ENCODE data around the gene TRABD2A. TPM values are rescaled to one million over a fixed set of nuclear protein-coding genes. Genes with fewer than 3 reads are reported as not detected.

Gene TRABD2A
- total RNA-seq, 1 donor from 2014 or later, result 6.3 TPM

DNA sequence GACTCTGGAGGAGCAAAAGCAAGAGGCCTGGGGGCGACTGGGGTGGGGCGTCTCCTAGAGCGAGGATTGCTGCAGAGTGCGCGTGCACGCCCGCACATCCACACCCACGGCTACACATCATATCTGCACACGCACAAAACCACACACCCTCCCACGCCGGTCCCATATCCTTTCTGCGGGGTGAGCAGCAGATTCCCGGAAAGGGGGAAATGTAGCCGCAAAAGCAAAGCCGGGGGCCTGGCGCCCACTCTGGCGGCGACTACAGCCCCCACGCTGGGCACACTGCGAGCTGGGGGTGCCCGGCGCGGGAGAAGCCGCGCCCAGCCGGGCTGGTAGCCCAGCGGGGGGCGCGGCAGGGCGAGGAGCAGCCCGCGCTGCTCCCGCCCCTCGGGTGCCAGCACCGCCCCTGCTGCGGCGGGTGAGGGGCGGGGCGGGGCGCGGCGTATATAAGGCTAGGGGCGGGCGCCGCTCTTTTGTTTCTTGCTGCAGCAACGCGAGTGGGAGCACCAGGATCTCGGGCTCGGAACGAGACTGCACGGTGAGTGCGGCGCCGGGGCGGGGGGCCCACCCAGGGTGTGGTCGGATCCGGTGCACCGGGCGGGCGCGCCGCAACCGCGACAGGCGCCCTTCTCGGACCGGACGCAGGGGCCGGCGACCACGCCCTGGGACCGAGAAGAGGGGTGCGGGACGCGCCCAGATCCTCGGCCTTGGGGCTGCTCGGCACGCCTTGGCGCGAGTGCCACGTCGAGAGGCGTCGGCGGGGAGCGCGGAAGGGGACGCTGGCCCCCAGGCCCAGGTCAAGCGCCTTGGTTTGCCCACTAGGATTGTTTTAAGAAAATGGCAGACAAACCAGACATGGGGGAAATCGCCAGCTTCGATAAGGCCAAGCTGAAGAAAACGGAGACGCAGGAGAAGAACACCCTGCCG, 24.6 kb upstream of the TRABD2A start, which contains the start of gene TMSB10:
TSS of gene TMSB10 (plus strand) at position 476 of the 927 bp plus-strand sequence.
- peak; percentile 98 for DNase-seq (ENCODE audit: low spot score)

DNA sequence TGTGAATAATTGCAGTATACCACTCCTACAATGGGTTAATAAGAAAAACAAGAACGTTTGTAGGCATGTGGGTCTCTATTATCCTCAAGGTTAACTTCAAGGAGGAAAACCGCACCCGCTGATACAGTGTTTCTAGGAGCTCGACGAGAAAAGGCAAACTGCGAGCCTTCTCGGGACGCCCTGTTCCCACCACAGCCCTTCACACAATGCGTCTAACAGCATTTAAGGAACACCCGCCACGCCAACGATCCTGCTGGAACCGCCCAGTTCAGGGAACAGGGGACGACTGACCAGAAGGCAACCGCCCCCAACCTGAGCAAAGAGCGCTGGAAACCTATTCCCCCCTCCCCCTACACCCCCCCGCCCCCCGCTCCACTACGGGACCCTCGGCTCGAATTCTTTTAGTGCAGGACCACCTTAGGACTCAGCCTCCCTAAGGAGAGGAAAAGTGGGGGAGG, 23.9 kb upstream of the TRABD2A start:
- peak; percentile 94 for DNase-seq (ENCODE audit: low spot score)

DNA sequence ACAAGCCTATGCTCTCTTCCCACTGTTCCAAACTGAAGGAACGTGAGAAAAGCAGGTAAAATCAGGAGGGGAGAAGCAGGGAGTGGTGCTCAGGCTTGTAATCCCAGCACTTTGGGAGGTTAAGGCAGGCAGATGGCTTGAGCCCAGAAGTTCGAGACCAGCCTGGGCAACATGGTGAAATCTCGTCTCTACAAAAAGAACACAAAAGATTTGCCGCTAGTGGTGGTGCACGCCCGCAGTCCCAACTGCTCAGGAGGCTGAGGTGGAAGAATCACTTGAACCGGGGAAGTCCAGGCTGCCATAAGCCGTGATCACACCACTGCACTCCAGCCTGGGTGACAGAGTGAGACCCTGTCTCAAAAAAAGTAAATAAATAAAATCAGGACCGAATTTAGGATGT, 23.3 kb upstream of the TRABD2A start:
- no peak for DNase-seq (ENCODE audit: low spot score)

GRCh38 chr2:84902526-84902925, 21.6 kb upstream of the TRABD2A start:
- DNase-seq (ENCODE audit: low spot score), result no peak

GRCh38 chr2:84901593-84902120, 20.8 kb upstream of the TRABD2A start:
- DNase-seq (ENCODE audit: low spot score), result no peak

GRCh38 chr2:84900971-84901370, 20.1 kb upstream of the TRABD2A start:
- no peak for DNase-seq (ENCODE audit: low spot score)

GRCh38 chr2:84899304-84900204, 18.7 kb upstream of the TRABD2A start:
- DNase-seq (ENCODE audit: low spot score), result no peak

- DNase-seq (ENCODE audit: low spot score), result no peak
Observed at GRCh38 chr2:84897773-84898172, 16.9 kb upstream of the TRABD2A start.

- no peak for DNase-seq (ENCODE audit: low spot score)
Observed at GRCh38 chr2:84896567-84896966, 15.7 kb upstream of the TRABD2A start.

DNA sequence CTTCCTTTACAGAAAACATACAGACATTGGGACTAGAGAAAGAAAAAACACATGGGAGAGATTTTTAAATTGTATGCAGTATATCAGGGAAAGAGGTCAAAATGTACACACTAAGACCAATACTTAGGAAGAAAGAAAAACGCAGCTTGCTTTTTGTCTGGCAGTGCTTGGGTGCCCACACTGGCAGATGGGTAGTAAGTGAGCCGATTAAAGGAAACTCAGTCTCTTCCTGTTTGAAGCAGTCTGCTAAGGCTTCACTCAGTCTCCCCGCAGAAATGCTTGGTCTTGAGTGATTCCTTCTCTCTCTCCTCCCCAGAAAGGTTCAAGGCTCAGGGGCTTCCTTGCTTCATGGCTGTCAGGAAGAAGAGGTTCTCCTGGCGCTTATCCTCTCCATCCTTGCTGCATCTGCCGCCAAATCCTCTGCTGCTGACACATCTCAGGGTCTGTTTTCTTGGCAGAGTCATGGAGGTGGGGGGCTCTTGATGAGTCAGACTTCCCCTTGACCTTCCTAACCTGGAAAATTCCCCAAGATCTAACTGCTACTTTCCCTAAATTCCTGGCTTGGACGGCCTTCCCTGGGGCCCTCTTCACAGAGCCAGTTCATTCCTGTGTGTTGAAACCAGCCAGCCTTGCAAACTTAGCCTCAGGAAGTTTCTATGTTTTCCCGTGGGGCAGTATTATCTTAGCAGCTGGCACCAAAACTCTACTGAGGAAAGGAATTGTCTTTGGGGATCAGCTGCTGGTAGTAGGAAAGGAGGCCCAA, 14.1 kb upstream of the TRABD2A start:
- no peak for DNase-seq (ENCODE audit: low spot score)

- DNase-seq (ENCODE audit: low spot score), result no peak
Observed at GRCh38 chr2:84894131-84894586, 13.3 kb upstream of the TRABD2A start.

- no peak for DNase-seq (ENCODE audit: low spot score)
Observed at GRCh38 chr2:84891355-84892010, 10.6 kb upstream of the TRABD2A start.

DNA sequence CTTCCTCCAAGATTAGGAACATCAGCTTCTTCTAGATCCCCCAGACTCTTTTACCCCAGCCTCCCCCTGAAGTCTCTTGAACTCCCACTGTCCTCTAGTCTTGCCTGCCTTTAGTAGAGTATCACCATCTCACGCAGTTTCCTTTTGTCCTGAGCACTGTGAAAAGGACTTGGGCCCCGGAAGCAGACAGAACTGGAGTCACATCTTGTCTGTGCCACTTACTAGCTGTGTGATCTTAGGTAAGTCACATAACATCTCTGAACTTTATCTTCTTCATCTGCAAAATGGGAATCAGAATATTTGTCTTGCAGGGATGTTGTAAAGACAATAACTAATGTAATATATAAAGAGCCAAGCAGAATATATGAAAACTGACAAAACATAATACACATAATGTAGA, 8.4 kb upstream of the TRABD2A start:
- no peak for DNase-seq (ENCODE audit: low spot score)

- no peak for DNase-seq (ENCODE audit: low spot score)
Observed at GRCh38 chr2:84888401-84889276, 7.8 kb upstream of the TRABD2A start.

GRCh38 chr2:84886791-84887190, 5.9 kb upstream of the TRABD2A start:
- no peak for DNase-seq (ENCODE audit: low spot score)

DNA sequence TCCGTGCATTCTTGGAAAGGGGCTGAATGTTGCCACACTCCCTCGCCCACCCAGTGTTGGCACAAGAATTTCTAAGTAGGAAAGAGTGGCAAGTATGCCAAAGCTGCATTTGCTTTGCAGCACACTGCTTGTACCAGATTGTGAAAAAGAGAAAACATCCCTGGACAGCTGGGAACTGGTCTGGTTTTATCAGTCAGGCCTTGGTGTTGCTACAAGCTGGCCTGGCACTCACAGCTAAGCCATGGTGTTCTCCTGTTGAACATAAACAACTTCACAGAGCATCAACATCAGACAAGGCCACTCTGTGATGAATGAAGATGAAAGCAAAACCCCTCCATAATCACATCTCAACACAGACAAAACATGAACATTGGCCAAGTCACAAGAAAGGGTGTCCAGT, 4.2 kb upstream of the TRABD2A start:
- DNase-seq (ENCODE audit: low spot score), result peak; percentile 8

GRCh38 chr2:84884449-84884848, 3.6 kb upstream of the TRABD2A start:
- no peak for DNase-seq (ENCODE audit: low spot score)

DNA sequence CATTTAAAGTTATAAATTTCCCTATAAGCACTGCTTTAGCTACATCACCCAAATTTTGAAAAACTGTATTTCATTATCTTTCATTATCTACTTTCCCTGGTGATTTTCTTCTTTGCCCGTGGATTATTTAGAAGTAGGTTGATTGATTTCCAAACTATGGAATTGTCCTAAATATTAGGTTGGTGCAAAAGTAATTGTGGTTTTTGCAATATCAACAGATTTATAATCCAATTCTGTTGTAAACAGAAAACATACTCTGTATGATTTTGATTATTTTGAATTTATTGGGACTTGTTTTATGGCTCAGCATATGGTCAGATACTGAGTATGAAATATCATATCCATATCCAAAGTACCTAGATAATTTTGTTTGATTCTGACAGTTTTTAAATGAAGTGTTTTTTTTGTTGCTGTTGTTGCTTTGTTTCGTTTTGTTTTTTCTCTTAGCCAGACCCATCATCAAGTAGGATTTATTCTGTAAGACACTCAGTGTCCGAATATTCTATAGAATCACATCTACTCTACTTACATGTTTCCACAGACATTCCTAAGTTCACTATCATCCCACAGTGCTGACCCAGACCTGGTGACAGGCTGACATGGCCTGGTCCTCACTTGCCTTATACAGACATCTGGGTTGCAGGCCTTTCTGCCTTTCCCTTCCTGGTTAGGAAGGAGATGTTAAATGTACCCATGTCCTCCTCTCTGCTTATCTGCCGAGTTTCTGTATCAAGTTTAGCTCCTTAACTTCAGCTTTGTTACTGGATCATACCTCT, 2.1 kb upstream of the TRABD2A start:
- peak; percentile 18 for DNase-seq (ENCODE audit: low spot score)

DNA sequence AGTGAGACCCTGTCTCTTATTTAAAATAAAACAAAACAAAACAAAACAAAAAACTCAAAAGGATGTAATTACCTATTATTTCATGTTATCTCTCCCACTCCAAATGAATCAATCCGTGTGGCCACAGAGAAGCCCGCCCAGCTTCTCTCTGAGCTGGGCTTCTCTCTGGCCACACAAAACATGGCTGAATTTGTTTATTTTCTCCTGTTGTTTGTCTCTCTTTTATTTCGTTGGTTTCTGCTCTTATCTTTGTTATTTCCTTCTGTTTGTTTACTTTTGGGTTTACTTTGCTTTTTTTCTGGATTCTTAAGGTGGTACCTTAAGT, 1.5 kb upstream of the TRABD2A start:
- DNase-seq (ENCODE audit: low spot score), result no peak
